HepG2 (cell line): ENCODE results near the gene NUP93. TPM values are rescaled to one million over a fixed set of nuclear protein-coding genes. Genes with fewer than 3 reads are reported as not detected.
A peak's percentile ranks its signal among the peaks of the same experiment; 100 is the strongest.

Experiments used
- ATAC-seq: fragments of 200-7000 bp; cut with Tn5 transposase; 3 replicates; pipeline ENCODE4 v1.9.1; 2020; ENCODE audit warnings: mild to moderate bottlenecking, moderate library complexity
- BruUV-seq: library from RNA; stranded (reverse); fragments of 400-500 nt; replicated peaks from 2 replicates; lab custom pipeline; 2021; lab: Mats Ljungman, UMichigan
- CTCF ChIA-PET: fragments of 300-600 bp; formaldehyde crosslinking; extraction: SDS; loops from one replicate; lab custom pipeline; 2021; ENCODE audit warnings: low total read pairs, inconsistent platforms, low intra/inter-chr PET ratio; lab: Yijun Ruan, JAX
- POLR2A ChIA-PET: fragments of 350-600 bp; sonication (Branson Sonifier 250); formaldehyde crosslinking; loops from one replicate; lab custom pipeline; 2020; ENCODE audit warnings: antibody characterized with exemption, inconsistent platforms; lab: Yijun Ruan, JAX
- DNase-seq: peaks from one replicate; pipeline ENCODE4 v3.0.0-alpha.2; 2015; ENCODE audit warnings: low spot score
- FAIRE-seq: peaks from 3 replicates; lab custom pipeline; 2011; peaks lifted over from hg19 to GRCh38; lab: Jason Lieb, UNC
- H2AFZ ChIP-seq: one replicate; pipeline ENCODE4 v1.6.1; 2011; ENCODE audit warnings: low read length, inconsistent platforms
- H3K27ac ChIP-seq: fragments of 300-600 bp; 3 replicates; pipeline ENCODE4 v1.8.0; 2011; ENCODE audit warnings: mixed run types, mild to moderate bottlenecking, mixed read lengths, low read length, inconsistent platforms; ENCODE audit not compliant: insufficient read depth; ENCODE audit errors: extremely low read length
- H3K27me3 ChIP-seq, 2 experiments: fragments of 200-600 bp in 1 of 2; 2 replicates in 1 of 2; 3 replicates in 1 of 2; pipeline versions ENCODE4 v1.6.0 to v1.8.0; 2011; ENCODE audit warnings: low read length in 2 of 2, mild to moderate bottlenecking in 2 of 2, moderate library complexity in 2 of 2, inconsistent platforms in 1 of 2; ENCODE audit not compliant: insufficient read depth in 2 of 2, control insufficient read depth in 1 of 2
- H3K36me3 ChIP-seq, 2 experiments: fragments of 200-600 bp in 1 of 2; replicated peaks in 1 of 2; 2 replicates in 1 of 2; 3 replicates in 1 of 2; pipeline versions ENCODE4 v1.5.1 to v1.8.0; 2011; ENCODE audit warnings: low read length in 2 of 2, inconsistent platforms in 1 of 2; ENCODE audit not compliant: insufficient read depth in 2 of 2, control insufficient read depth in 1 of 2
- H3K4me1 ChIP-seq: 2 replicates; pipeline ENCODE4 v1.5.1; 2012; ENCODE audit warnings: low read length, inconsistent platforms; ENCODE audit not compliant: insufficient read depth
- H3K4me2 ChIP-seq: 2 replicates; pipeline ENCODE4 v1.6.0; 2011; ENCODE audit warnings: low read depth, low read length, inconsistent platforms
- H3K4me3 ChIP-seq, 3 experiments: fragments of 200-600 bp in 1 of 3; sonication (generic), shearing (Covaris generic) in 1 of 3; replicated peaks in 1 of 3; 2 replicates each; pipeline ENCODE4 v1.5.1; 2011 to 2016; ENCODE audit warnings: low read length in 3 of 3, inconsistent platforms in 2 of 3, low read depth in 2 of 3, mild to moderate bottlenecking in 2 of 3, control low read depth in 1 of 3, mixed read lengths in 1 of 3; ENCODE audit not compliant: insufficient read depth in 1 of 3
- H3K79me2 ChIP-seq: one replicate; pipeline ENCODE4 v1.6.1; 2011; ENCODE audit warnings: low read length, inconsistent platforms; ENCODE audit not compliant: insufficient read depth
- H3K9ac ChIP-seq: 2 replicates; pipeline ENCODE4 v1.6.0; 2011; ENCODE audit warnings: mild to moderate bottlenecking, low read depth, low read length, inconsistent platforms; ENCODE audit not compliant: insufficient read depth
- H3K9me3 ChIP-seq: 2 replicates; pipeline ENCODE4 v1.5.1; 2012; ENCODE audit warnings: mild to moderate bottlenecking, low read length
- H4K20me1 ChIP-seq: 2 replicates; pipeline ENCODE4 v1.6.0; 2011; ENCODE audit warnings: inconsistent platforms, mild to moderate bottlenecking, low read length, moderate library complexity; ENCODE audit not compliant: insufficient read depth
- CEBPB ChIP-seq: IDR thresholded peaks from 2 replicates; pipeline ENCODE4 v1.6.1; 2011; ENCODE audit warnings: low read depth, low read length, improper control_type of control experiment, borderline replicate concordance
- HOXA3 ChIP-seq: sonication (generic); formaldehyde crosslinking; IDR thresholded peaks from 2 replicates; pipeline ENCODE4 v1.5.0; 2020; ENCODE audit warnings: missing genetic modification reagents
- KDM5A ChIP-seq: fragments of 200-600 bp; sonication (generic); IDR thresholded peaks from 2 replicates; pipeline ENCODE4 v1.7.0; 2018; ENCODE audit warnings: antibody characterized with exemption, mild to moderate bottlenecking, low read length, borderline replicate concordance
- MYNN ChIP-seq: sonication (generic); formaldehyde crosslinking; IDR thresholded peaks from 2 replicates; pipeline ENCODE4 v1.4.0; 2020; ENCODE audit warnings: mild to moderate bottlenecking, low read depth, missing genetic modification reagents
- NFYC ChIP-seq: IDR thresholded peaks from 2 replicates; pipeline ENCODE4 v1.6.1; 2016; ENCODE audit warnings: missing genetic modification reagents, missing compliant biosample characterization
- PHF8 ChIP-seq: sonication (generic); formaldehyde crosslinking; IDR thresholded peaks from 2 replicates; pipeline ENCODE4 v1.5.0; 2020; ENCODE audit warnings: missing genetic modification reagents
- SAFB2 ChIP-seq: sonication (generic); formaldehyde crosslinking; IDR thresholded peaks from 2 replicates; pipeline ENCODE4 v1.5.1; 2020; ENCODE audit warnings: missing genetic modification reagents, low read depth, mild to moderate bottlenecking, borderline replicate concordance
- SPEN ChIP-seq: sonication (generic); formaldehyde crosslinking; IDR thresholded peaks from 2 replicates; pipeline ENCODE4 v1.5.1; 2020; ENCODE audit warnings: low read depth, mild to moderate bottlenecking, missing genetic modification reagents
- ZNF468 ChIP-seq: sonication (generic); formaldehyde crosslinking; IDR thresholded peaks from 2 replicates; pipeline ENCODE4 v1.8.0; 2022; ENCODE audit warnings: mild to moderate bottlenecking, moderate library complexity, missing genetic modification reagents
- ZNF607 ChIP-seq: sonication (generic); formaldehyde crosslinking; IDR thresholded peaks from 2 replicates; pipeline ENCODE4 v1.5.1; 2020; ENCODE audit warnings: missing genetic modification reagents, mild to moderate bottlenecking, borderline replicate concordance
- ZNF749 ChIP-seq: sonication (generic); formaldehyde crosslinking; IDR thresholded peaks from 2 replicates; pipeline ENCODE4 v1.8.0; 2022; ENCODE audit warnings: mild to moderate bottlenecking, missing genetic modification reagents, moderate library complexity, borderline replicate concordance
- WGBS: methylation state at CpG from one replicate; pipeline ENCODE4 v1.1.6; 2017; ENCODE audit warnings: low lambda C conversion rate; 5-methylcytosine and 5-hydroxymethylcytosine counted together
- in situ Hi-C: cut with HindIII; loops from 2 replicates; pipeline ENCODE4 v1.10.0; 2017; ENCODE audit warnings: low pct_unique_long_range_greater_than_20kb; ENCODE audit not compliant: extremely low pct_ligation_motif_present
- intact Hi-C: fragments of 100-400 bp; cut with micrococcal nuclease; formaldehyde crosslinking; loops from one replicate; pipeline ENCODE4 v1.10.0; 2022; ENCODE audit not compliant: unreplicated experiment
- polyA plus RNA-seq, 8 experiments: library from polyadenylated mRNA; depleted of rRNA in 3 of 8; stranded (reverse) in 7 of 8; unstranded in 1 of 8; fragments of >200 nt; fragmentation: Illumina TruSeq in 4 of 8; extraction: Trizol in 4 of 8; gene quantifications; 2 replicates each; pipeline versions ENCODE4 v1.2.1 to v1.2.3, GENCODE V29; 2011 to 2016; ENCODE audit warnings: low read depth in 4 of 8, missing spikeins in 1 of 8, mixed read lengths in 1 of 8; ENCODE audit not compliant: insufficient read depth in 1 of 8
- total RNA-seq, 5 experiments: library from RNA; depleted of rRNA; stranded (reverse); fragments of >200 nt; fragmentation: Illumina TruSeq; extraction: Trizol; gene quantifications; 2 replicates each; pipeline ENCODE4 v1.2.3, GENCODE V29; 2016; ENCODE audit warnings: low read depth in 1 of 5
- TF ChIP-seq, protein P1 (sequence below): sonication (generic); formaldehyde crosslinking; conservative IDR thresholded peaks from 2 replicates; pipeline ENCODE4 v1.4.0; 2020; ENCODE audit warnings: missing genetic modification reagents
- TF ChIP-seq, protein P2 (sequence below): sonication (generic); formaldehyde crosslinking; IDR thresholded peaks from 2 replicates; pipeline ENCODE4 v1.4.0; 2020; ENCODE audit warnings: missing genetic modification reagents
- TF ChIP-seq, protein P3 (sequence below): sonication (generic); formaldehyde crosslinking; conservative IDR thresholded peaks from 2 replicates; pipeline ENCODE4 v1.5.0; 2020; ENCODE audit warnings: missing genetic modification reagents

The NUP93 gene
- total and polyA plus RNA-seq, 2 of the 13 experiments (the other 11 are each of a cell fraction or from before 2014, with no cell fraction given): 58.5 to 140 TPM

DNA sequence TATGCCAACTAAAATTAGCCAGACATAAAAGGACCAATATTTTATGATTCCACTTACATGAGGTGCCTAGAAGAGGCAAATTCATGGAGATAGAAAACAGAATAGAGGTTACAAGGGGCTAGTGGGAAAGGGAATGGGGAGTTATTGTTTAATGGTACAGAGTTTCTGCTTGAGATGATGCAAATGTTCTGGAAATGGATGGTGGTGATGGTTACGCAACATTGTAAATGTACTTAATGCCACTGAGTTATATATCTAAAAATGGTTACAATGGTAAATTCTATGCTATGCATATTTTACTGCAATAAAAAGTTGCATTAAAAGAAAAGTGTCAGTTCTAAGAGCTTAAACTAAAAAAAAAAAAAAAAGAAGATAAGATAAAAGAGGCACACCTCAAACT is 29.7 kb upstream of the NUP93 start:
- H3K27ac ChIP-seq: no peak overlapping the region
- intact Hi-C loops (loop anchor here (5.0 kb wide), 1 partner anchor 43 kb away; the partner anchor contains the start of gene MT1F), in situ Hi-C loops (loop anchor here (5.0 to 10.0 kb wide), 3 partner anchors 98 to 185 kb away; no protein-coding TSS in a partner anchor)
- ChIA-PET POLR2A (no interaction called here), CTCF (interaction anchor here (1.4 to 2.3 kb wide), 2 partner anchors 186 to 1235 kb away, joined by 3 to 4 read pairs; no protein-coding TSS in a partner anchor)
- H3K4me2 ChIP-seq: no peak overlapping the region
- DNase-seq (no peak), ATAC-seq (no peak), FAIRE-seq (no peak)
- H3K4me1 ChIP-seq: peaks cover 8% of the 10 kb centered on the region; the same call in 1 of the 2 replicates
- no peak overlapping the region for H2AFZ ChIP-seq
- TF ChIP-seq CEBPB (peak; percentile 51; the same call in 1 of the 2 replicates), SPEN (CRISPR knock-in tag) (no peak)
- BruUV-seq: no TSS peak
- WGBS: 35% methylated on average over 1 of the region's 1 CpG
- H3K27me3 ChIP-seq: peaks cover 0 to 12% of the 10 kb centered on the region in 2 experiments; a peak in 2 of 5 replicates
- no peak overlapping the region for H3K9ac ChIP-seq
- no peaks in the 10 kb centered on the region for H4K20me1 ChIP-seq
- H3K36me3 ChIP-seq: no peaks in the 10 kb centered on the region
- H3K9me3 ChIP-seq: no peaks in the 10 kb centered on the region
- H3K4me3 ChIP-seq: no peak overlapping the region
- no peaks in the 10 kb centered on the region for H3K79me2 ChIP-seq

DNA sequence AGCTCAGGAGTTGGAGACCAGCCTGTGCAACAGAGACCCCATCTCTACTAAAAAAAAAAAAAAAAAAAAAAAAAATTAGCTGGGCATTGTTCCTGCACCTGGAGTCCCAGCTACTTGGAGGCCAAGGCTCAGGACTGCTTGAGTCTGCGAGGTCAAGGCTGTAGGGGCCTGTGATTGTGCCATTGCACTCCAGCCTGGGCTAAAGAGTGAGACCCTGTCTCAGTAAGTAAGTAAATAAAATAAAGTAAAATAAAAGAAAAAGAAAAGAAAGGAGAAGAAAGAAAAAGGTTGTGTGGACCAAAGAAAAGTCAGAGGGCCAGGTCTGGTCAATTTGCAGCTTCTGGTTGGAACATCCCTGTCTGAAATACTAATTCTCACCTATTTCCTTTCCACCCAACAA is 29.3 kb upstream of the NUP93 start:
- Histone ChIP-seq H3K9me3 (no peaks in the 10 kb centered on the region), H4K20me1 (no peaks in the 10 kb centered on the region), H3K27ac (no peak overlapping the region), H3K4me1 (peaks cover 8% of the 10 kb centered on the region; the same call in 1 of the 2 replicates), H3K27me3 (peaks cover 2 to 16% of the 10 kb centered on the region in 2 experiments; a peak in 2 of 5 replicates), H3K36me3 (no peaks in the 10 kb centered on the region), H3K4me3 (no peak overlapping the region), H3K9ac (no peak overlapping the region), H3K79me2 (no peaks in the 10 kb centered on the region), H3K4me2 (no peak overlapping the region), H2AFZ (no peak overlapping the region)
- intact Hi-C loops (loop anchor here (5.0 kb wide), 1 partner anchor 43 kb away; the partner anchor contains the start of gene MT1F), in situ Hi-C loops (loop anchor here (5.0 to 10.0 kb wide), 3 partner anchors 98 to 186 kb away; no protein-coding TSS in a partner anchor)
- FAIRE-seq (no peak), ATAC-seq (no peak), DNase-seq (no peak)
- ChIA-PET POLR2A (no interaction called here), CTCF (interaction anchor here (1.1 to 2.6 kb wide), 4 partner anchors 101 to 1236 kb away, joined by 3 to 15 read pairs (median 4); no protein-coding TSS in a partner anchor)
- BruUV-seq: no TSS peak
- WGBS: 24% methylated on average over 1 of the region's 1 CpG
- TF ChIP-seq, protein P1, sequence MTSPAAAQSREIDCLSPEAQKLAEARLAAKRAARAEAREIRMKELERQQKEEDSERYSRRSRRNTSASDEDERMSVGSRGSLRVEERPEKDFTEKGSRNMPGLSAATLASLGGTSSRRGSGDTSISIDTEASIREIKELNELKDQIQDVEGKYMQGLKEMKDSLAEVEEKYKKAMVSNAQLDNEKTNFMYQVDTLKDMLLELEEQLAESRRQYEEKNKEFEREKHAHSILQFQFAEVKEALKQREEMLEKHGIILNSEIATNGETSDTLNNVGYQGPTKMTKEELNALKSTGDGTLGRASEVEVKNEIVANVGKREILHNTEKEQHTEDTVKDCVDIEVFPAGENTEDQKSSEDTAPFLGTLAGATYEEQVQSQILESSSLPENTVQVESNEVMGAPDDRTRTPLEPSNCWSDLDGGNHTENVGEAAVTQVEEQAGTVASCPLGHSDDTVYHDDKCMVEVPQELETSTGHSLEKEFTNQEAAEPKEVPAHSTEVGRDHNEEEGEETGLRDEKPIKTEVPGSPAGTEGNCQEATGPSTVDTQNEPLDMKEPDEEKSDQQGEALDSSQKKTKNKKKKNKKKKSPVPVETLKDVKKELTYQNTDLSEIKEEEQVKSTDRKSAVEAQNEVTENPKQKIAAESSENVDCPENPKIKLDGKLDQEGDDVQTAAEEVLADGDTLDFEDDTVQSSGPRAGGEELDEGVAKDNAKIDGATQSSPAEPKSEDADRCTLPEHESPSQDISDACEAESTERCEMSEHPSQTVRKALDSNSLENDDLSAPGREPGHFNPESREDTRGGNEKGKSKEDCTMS (CRISPR knock-in tag): no peak
- no peak for TF ChIP-seq ZNF468 (CRISPR knock-in tag)
- TF ChIP-seq MYNN: no peak
- no peak for TF ChIP-seq ZNF749 (CRISPR knock-in tag)
- TF ChIP-seq ZNF607 (CRISPR knock-in tag): no peak
- no peak for TF ChIP-seq NFYC
- no peak for TF ChIP-seq SAFB2 (CRISPR knock-in tag)
- TF ChIP-seq, protein P2, sequence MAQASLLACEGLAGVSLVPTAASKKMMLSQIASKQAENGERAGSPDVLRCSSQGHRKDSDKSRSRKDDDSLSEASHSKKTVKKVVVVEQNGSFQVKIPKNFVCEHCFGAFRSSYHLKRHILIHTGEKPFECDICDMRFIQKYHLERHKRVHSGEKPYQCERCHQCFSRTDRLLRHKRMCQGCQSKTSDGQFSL: no peak
- no peak for TF ChIP-seq PHF8 (CRISPR knock-in tag)
- TF ChIP-seq, protein P3, sequence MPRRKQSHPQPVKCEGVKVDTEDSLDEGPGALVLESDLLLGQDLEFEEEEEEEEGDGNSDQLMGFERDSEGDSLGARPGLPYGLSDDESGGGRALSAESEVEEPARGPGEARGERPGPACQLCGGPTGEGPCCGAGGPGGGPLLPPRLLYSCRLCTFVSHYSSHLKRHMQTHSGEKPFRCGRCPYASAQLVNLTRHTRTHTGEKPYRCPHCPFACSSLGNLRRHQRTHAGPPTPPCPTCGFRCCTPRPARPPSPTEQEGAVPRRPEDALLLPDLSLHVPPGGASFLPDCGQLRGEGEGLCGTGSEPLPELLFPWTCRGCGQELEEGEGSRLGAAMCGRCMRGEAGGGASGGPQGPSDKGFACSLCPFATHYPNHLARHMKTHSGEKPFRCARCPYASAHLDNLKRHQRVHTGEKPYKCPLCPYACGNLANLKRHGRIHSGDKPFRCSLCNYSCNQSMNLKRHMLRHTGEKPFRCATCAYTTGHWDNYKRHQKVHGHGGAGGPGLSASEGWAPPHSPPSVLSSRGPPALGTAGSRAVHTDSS (CRISPR knock-in tag): no peak
- TF ChIP-seq KDM5A: no peak
- no peak for TF ChIP-seq HOXA3 (CRISPR knock-in tag)
